ENCODE measurements around the gene CLASP1. TPM values are rescaled to one million over a fixed set of nuclear protein-coding genes. Genes with fewer than 3 reads are reported as not detected.

Gene CLASP1
- total RNA-seq, 2 experiments from 2014 or later: 33.8 to 72.4 TPM

- no TSS peak for BruUV-seq (replicated peaks)
- Histone ChIP-seq H3K4me3 (ENCODE audit: low read depth, low read length, poor library complexity, severe bottlenecking) (no peak overlapping the region), H3K27ac (ENCODE audit: low read depth, low read length, poor library complexity, severe bottlenecking) (no peak overlapping the region), H3K9me2 (ENCODE audit: insufficient read depth, low read length) (no peaks in the 10 kb centered on the region), H3K79me2 (ENCODE audit: insufficient read depth, low read depth, low read length) (peaks cover 44% of the 10 kb centered on the region), H2AFZ (ENCODE audit: low read length) (no peak overlapping the region), H3K9me3 (ENCODE audit: low read length) (peaks cover 28% of the 10 kb centered on the region; the same call in 1 of the 2 replicates), H4K20me1 (ENCODE audit: insufficient read depth, low read length) (0 out of 2 replicates have a peak, but pooled peaks cover 5% of the 10 kb centered on the region), H3K36me3 (ENCODE audit: insufficient read depth, low read length) (no peaks in the 10 kb centered on the region), H3K4me1 (ENCODE audit: insufficient read depth, low read length, poor library complexity, severe bottlenecking) (peaks cover 20% of the 10 kb centered on the region), H3K4me2 (ENCODE audit: low read length) (no peak overlapping the region)
- intact Hi-C loops (cut with micrococcal nuclease; ENCODE audit: unreplicated experiment): no loop called here
- TF ChIP-seq CTCF (conservative IDR thresholded peaks at IDR 0.05; ENCODE audit: low read length): no peak
- TF ChIP-seq EZH2phosphoT487 (IDR thresholded peaks at IDR 0.05; ENCODE audit: borderline replicate concordance, low read depth, low read length): no peak
- ChIA-PET CTCF (ENCODE audit: unreplicated experiment) (no interaction called here), POLR2A (interaction anchor here (0.6 to 2.2 kb wide), 7 partner anchors 13 to 222 kb away, joined by 3 to 13 read pairs (median 5); no protein-coding TSS in a partner anchor)
- no peak for DNase-seq (ENCODE audit: low spot score)
Observed at GRCh38 chr2:121550669-121551068, 98.6 kb downstream of the CLASP1 start.

- Histone ChIP-seq H3K4me3 (ENCODE audit: low read depth, low read length, poor library complexity, severe bottlenecking) (no peak overlapping the region), H4K20me1 (ENCODE audit: insufficient read depth, low read length) (0 out of 2 replicates have a peak, but pooled peaks cover 11% of the 10 kb centered on the region), H3K4me2 (ENCODE audit: low read length) (peak overlapping the region; percentile 38; the same call in 1 of the 2 replicates), H3K9me2 (ENCODE audit: insufficient read depth, low read length) (no peaks in the 10 kb centered on the region), H3K79me2 (ENCODE audit: insufficient read depth, low read depth, low read length) (peaks cover 54% of the 10 kb centered on the region), H3K9me3 (ENCODE audit: low read length) (peaks cover 28% of the 10 kb centered on the region; the same call in 1 of the 2 replicates), H3K4me1 (ENCODE audit: insufficient read depth, low read length, poor library complexity, severe bottlenecking) (peaks cover 20% of the 10 kb centered on the region), H3K27ac (ENCODE audit: low read depth, low read length, poor library complexity, severe bottlenecking) (peak overlapping the region; percentile 28), H2AFZ (ENCODE audit: low read length) (no peak overlapping the region), H3K36me3 (ENCODE audit: insufficient read depth, low read length) (no peaks in the 10 kb centered on the region)
- BruUV-seq (replicated peaks): no TSS peak
- POLR2A ChIA-PET: interaction anchor here (0.6 to 3.4 kb wide), 9 partner anchors 9 to 102 kb away, joined by 3 to 13 read pairs (median 3); partner anchors contain the start of genes CLASP1 and RNU4ATAC
- no peak for TF ChIP-seq EZH2phosphoT487 (IDR thresholded peaks at IDR 0.05; ENCODE audit: borderline replicate concordance, low read depth, low read length)
- TF ChIP-seq CTCF (conservative IDR thresholded peaks at IDR 0.05; ENCODE audit: low read length): no peak
- intact Hi-C loops (cut with micrococcal nuclease; ENCODE audit: unreplicated experiment): no loop called here
- CTCF ChIA-PET (ENCODE audit: unreplicated experiment): interaction anchor here (0.6 to 1.6 kb wide), 3 partner anchors 14 to 66 kb away, joined by 6 to 13 read pairs (median 6); partner anchors contain the start of gene RNU4ATAC
- DNase-seq (ENCODE audit: low spot score): peak; percentile 41
Observed at GRCh38 chr2:121547646-121548045, 101.6 kb downstream of the CLASP1 start.

- no peak for DNase-seq (ENCODE audit: low spot score)
- CTCF ChIA-PET (ENCODE audit: unreplicated experiment): no interaction called here
- TF ChIP-seq CTCF (conservative IDR thresholded peaks at IDR 0.05; ENCODE audit: low read length): no peak
- TF ChIP-seq EZH2phosphoT487 (IDR thresholded peaks at IDR 0.05; ENCODE audit: borderline replicate concordance, low read depth, low read length): no peak
Observed at GRCh38 chr2:121545913-121546312, 103.3 kb downstream of the CLASP1 start.

More at GRCh38 chr2:121545913-121546312, 103.3 kb downstream of the CLASP1 start:
- Histone ChIP-seq H4K20me1 (ENCODE audit: insufficient read depth, low read length) (0 out of 2 replicates have a peak, but pooled peaks cover 9% of the 10 kb centered on the region), H3K9me3 (ENCODE audit: low read length) (peaks cover 22% of the 10 kb centered on the region; the same call in 1 of the 2 replicates), H3K9me2 (ENCODE audit: insufficient read depth, low read length) (no peaks in the 10 kb centered on the region), H3K4me1 (ENCODE audit: insufficient read depth, low read length, poor library complexity, severe bottlenecking) (peaks cover 13% of the 10 kb centered on the region), H2AFZ (ENCODE audit: low read length) (no peak overlapping the region), H3K27ac (ENCODE audit: low read depth, low read length, poor library complexity, severe bottlenecking) (no peak overlapping the region), H3K4me2 (ENCODE audit: low read length) (no peak overlapping the region), H3K4me3 (ENCODE audit: low read depth, low read length, poor library complexity, severe bottlenecking) (no peak overlapping the region), H3K36me3 (ENCODE audit: insufficient read depth, low read length) (no peaks in the 10 kb centered on the region), H3K79me2 (ENCODE audit: insufficient read depth, low read depth, low read length) (peaks cover 43% of the 10 kb centered on the region; the same call in 1 of the 2 replicates)
- intact Hi-C loops (cut with micrococcal nuclease; ENCODE audit: unreplicated experiment): no loop called here
- POLR2A ChIA-PET: interaction anchor here (0.6 to 3.4 kb wide), 5 partner anchors 9 to 29 kb away, joined by 3 to 13 read pairs (median 4); no protein-coding TSS in a partner anchor
- no TSS peak for BruUV-seq (replicated peaks)
